ENCODE data around the gene SLC6A18.
"Not testable (repeated sequence)": the region's sequence is repeated elsewhere in the genome, so short reads cannot be mapped to it uniquely, and the experiment has no call there.

SLC6A18 gene

GRCh38 chr5:1285141-1285540 lies 60.0 kb downstream of the SLC6A18 start:
- H3K9ac ChIP-seq: no peak overlapping the region
- H2AFZ ChIP-seq: no peak overlapping the region
- no peak for TF ChIP-seq CTCF (IDR thresholded peaks at IDR 0.05)
- H3K79me2 ChIP-seq: no peaks in the 10 kb centered on the region
- no peak overlapping the region for H3K4me3 ChIP-seq (ENCODE audit: low read depth, low read length)
- no peak overlapping the region for H3K4me2 ChIP-seq (ENCODE audit: low read length)
- no peaks in the 10 kb centered on the region for H3K4me1 ChIP-seq
- no peaks in the 10 kb centered on the region for H3K36me3 ChIP-seq (ENCODE audit: control insufficient read depth, insufficient read depth, low read length)
- no peaks in the 10 kb centered on the region for H3K27me3 ChIP-seq (ENCODE audit: control insufficient read depth, insufficient read depth, low read length)
- H3K9me3 ChIP-seq (ENCODE audit: control insufficient read depth, low read length): no peaks in the 10 kb centered on the region
- no peak overlapping the region for H3K27ac ChIP-seq

- H3K9me3 ChIP-seq (ENCODE audit: control insufficient read depth, low read length): no peaks in the 10 kb centered on the region
- H3K27me3 ChIP-seq (ENCODE audit: control insufficient read depth, insufficient read depth, low read length): no peaks in the 10 kb centered on the region
- H3K4me3 ChIP-seq (ENCODE audit: low read depth, low read length): no peak overlapping the region
- H3K36me3 ChIP-seq (ENCODE audit: control insufficient read depth, insufficient read depth, low read length): no peaks in the 10 kb centered on the region
- no peak overlapping the region for H3K27ac ChIP-seq
- no peaks in the 10 kb centered on the region for H3K79me2 ChIP-seq
- no peaks in the 10 kb centered on the region for H3K4me1 ChIP-seq
- no peak for TF ChIP-seq CTCF (IDR thresholded peaks at IDR 0.05)
- no peak overlapping the region for H2AFZ ChIP-seq
- H3K4me2 ChIP-seq (ENCODE audit: low read length): no peak overlapping the region
- H3K9ac ChIP-seq: no peak overlapping the region
Measured at GRCh38 chr5:1285883-1286291, 60.7 kb downstream of the SLC6A18 start.

GRCh38 chr5:1288439-1289335 lies 63.5 kb downstream of the SLC6A18 start:
- Histone ChIP-seq H3K4me3 (ENCODE audit: low read depth, low read length) (no peak overlapping the region), H3K27me3 (ENCODE audit: control insufficient read depth, insufficient read depth, low read length) (no peaks in the 10 kb centered on the region), H3K79me2 (no peaks in the 10 kb centered on the region), H2AFZ (no peak overlapping the region), H3K9ac (no peak overlapping the region), H3K27ac (no peak overlapping the region), H3K36me3 (ENCODE audit: control insufficient read depth, insufficient read depth, low read length) (no peaks in the 10 kb centered on the region), H3K4me1 (no peaks in the 10 kb centered on the region), H3K9me3 (ENCODE audit: control insufficient read depth, low read length) (no peaks in the 10 kb centered on the region), H3K4me2 (ENCODE audit: low read length) (no peak overlapping the region)
- no peak for TF ChIP-seq CTCF (IDR thresholded peaks at IDR 0.05)

GRCh38 chr5:1289559-1289958 lies 64.4 kb downstream of the SLC6A18 start:
- H3K27me3 ChIP-seq (ENCODE audit: control insufficient read depth, insufficient read depth, low read length); H3K9ac ChIP-seq; H3K27ac ChIP-seq; H2AFZ ChIP-seq; H3K4me1 ChIP-seq; H3K4me2 ChIP-seq (ENCODE audit: low read length); H3K79me2 ChIP-seq; H3K9me3 ChIP-seq (ENCODE audit: control insufficient read depth, low read length); H3K36me3 ChIP-seq (ENCODE audit: control insufficient read depth, insufficient read depth, low read length); H3K4me3 ChIP-seq (ENCODE audit: low read depth, low read length): not testable (repeated sequence)

- H3K4me1 ChIP-seq; H3K27me3 ChIP-seq (ENCODE audit: control insufficient read depth, insufficient read depth, low read length); H2AFZ ChIP-seq; H3K4me3 ChIP-seq (ENCODE audit: low read depth, low read length); H3K9me3 ChIP-seq (ENCODE audit: control insufficient read depth, low read length); H3K4me2 ChIP-seq (ENCODE audit: low read length); H3K36me3 ChIP-seq (ENCODE audit: control insufficient read depth, insufficient read depth, low read length); H3K9ac ChIP-seq; H3K27ac ChIP-seq; H3K79me2 ChIP-seq: not testable (repeated sequence)
Measured at GRCh38 chr5:1290956-1291355, 65.8 kb downstream of the SLC6A18 start.
